ENCODE measurements around the gene COL2A1.

The COL2A1 gene

GRCh38 chr12:47993491-47993890, 10.8 kb downstream of the COL2A1 start:
- no peak overlapping the region for H3K9ac ChIP-seq (ENCODE audit: low read depth, low read length)
- no peak overlapping the region for H3K4me3 ChIP-seq (ENCODE audit: low read length)
- H3K27ac ChIP-seq (ENCODE audit: low read length) = no peak overlapping the region
- no peaks in the 10 kb centered on the region for H3K9me3 ChIP-seq (ENCODE audit: insufficient read depth, low read depth, low read length)
- H3K36me3 ChIP-seq (ENCODE audit: insufficient read depth, low read depth, low read length) = no peaks in the 10 kb centered on the region
- H3K4me1 ChIP-seq (ENCODE audit: insufficient read depth, low read length) = peaks cover 4% of the 10 kb centered on the region; the same call in 1 of the 2 replicates
- H3K27me3 ChIP-seq (ENCODE audit: insufficient read depth, low read length) = peaks cover 91% of the 10 kb centered on the region

DNA sequence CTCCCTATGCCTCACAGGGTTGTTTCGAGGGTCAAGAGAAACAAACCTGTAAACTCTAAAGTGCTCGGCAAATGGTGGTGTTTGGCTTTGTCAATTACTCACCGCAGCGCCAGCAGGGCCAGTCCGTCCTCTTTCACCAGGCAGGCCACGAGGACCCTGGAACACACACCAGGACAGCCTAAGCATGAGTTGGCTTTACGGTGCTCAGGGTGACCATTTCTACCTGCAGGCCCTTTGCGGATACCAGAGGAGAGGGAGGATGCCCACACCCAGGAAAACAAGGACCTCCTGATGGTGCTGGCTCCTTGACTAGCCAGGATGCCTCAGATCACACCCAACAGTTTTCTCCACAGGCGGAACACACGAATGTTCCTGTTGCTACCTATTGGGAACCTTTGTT, 11.5 kb downstream of the COL2A1 start:
- no peak overlapping the region for H3K4me3 ChIP-seq (ENCODE audit: low read length)

DNA sequence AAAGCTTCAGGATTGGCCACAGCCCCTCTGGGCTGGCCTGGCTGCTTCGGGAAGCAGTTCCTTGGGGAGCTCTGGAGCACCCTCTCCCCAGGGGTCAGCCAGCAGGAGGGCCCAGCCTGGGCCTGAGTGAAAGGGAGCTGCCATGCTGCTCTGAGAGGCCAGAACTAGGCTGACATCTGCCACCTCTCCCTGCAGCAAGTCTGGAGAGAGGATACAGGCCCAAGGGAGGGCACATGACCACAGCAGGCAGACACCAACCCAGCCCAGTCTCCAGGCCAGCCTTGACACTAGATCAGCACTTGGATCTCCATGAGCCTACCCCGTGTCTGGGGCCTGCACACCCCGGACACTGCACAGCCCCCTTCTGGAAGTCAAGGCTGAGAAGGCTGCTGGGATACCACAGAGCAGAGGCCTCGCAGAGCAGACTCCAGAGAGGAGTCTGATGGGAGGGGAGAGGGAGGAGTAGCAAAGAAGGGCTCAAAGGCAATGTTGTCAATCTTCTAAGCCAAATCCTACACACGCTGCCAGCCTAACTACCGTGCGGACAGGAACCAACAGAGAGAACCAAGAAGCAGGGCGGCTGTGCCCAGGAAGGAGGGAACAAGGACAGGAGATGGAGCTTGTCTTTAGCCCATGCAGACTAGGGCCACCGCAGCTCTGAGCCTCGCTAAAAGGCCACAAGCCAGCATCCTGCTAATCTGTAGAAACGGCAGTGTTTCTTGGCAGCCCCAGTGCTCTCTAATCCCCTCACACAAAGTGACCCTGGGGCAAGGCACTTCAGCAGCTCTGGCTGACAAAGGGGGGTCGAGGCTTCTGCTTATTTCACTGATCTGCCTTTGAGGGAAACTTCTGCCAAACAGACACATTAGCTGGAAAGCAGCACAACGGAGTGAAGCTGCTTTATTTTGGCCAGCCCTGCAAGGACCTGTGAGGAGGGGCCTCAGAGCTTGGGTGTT, 12.9 kb downstream of the COL2A1 start:
- no peak overlapping the region for H3K4me3 ChIP-seq (ENCODE audit: low read length)
- H3K9me3 ChIP-seq (ENCODE audit: insufficient read depth, low read depth, low read length) = no peaks in the 10 kb centered on the region
- peaks cover 87% of the 10 kb centered on the region for H3K27me3 ChIP-seq (ENCODE audit: insufficient read depth, low read length)
- H3K36me3 ChIP-seq (ENCODE audit: insufficient read depth, low read depth, low read length) = no peaks in the 10 kb centered on the region
- H3K27ac ChIP-seq (ENCODE audit: low read length) = no peak overlapping the region
- H3K9ac ChIP-seq (ENCODE audit: low read depth, low read length) = no peak overlapping the region
- H3K4me1 ChIP-seq (ENCODE audit: insufficient read depth, low read length) = peaks cover 9% of the 10 kb centered on the region; the same call in 1 of the 2 replicates

More for the DNA sequence above, 11.5 kb downstream of the COL2A1 start:
- Histone ChIP-seq H3K9ac (ENCODE audit: low read depth, low read length) (no peak overlapping the region), H3K27ac (ENCODE audit: low read length) (no peak overlapping the region), H3K27me3 (ENCODE audit: insufficient read depth, low read length) (peaks cover 91% of the 10 kb centered on the region), H3K9me3 (ENCODE audit: insufficient read depth, low read depth, low read length) (no peaks in the 10 kb centered on the region), H3K4me1 (ENCODE audit: insufficient read depth, low read length) (peaks cover 9% of the 10 kb centered on the region; the same call in 1 of the 2 replicates), H3K36me3 (ENCODE audit: insufficient read depth, low read depth, low read length) (no peaks in the 10 kb centered on the region)

DNA sequence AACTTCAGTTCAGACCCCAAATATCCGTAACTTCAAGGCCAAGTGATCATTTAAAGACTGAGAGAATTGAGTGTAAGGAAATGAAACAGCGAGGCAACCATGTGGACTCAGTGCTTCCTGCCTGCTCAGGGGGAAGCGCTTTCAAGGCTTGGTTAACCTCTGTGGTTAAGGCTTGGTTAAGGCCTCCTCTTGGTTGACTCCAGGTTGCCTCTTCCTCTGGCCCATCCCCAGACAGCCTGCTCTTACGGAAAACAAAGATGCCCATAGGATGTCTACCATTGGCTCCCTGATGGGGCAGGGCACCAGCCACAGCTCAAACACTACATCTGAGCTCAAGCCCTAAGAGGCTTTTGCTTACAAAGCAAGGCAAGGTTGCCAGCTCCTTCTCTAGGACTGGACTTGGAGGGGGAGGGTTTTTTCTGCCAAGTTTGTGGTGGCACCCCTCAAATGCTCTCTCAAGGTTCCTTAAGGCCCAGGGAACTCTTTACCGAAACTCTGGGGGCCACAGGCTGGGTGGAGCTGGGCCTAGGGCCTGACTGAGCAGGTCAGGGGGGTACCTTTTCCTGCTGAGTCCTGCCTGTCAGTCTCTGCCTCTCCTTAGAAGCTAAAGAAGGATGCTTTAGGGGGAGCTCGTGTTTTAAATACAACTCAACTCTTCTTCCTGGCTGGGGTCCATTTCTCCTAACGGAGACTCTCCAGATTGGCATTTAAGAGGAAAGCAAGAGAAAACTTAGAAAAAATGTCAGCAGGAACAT, 13.7 kb downstream of the COL2A1 start:
- Histone ChIP-seq H3K4me1 (ENCODE audit: insufficient read depth, low read length) (peaks cover 9% of the 10 kb centered on the region; the same call in 1 of the 2 replicates), H3K36me3 (ENCODE audit: insufficient read depth, low read depth, low read length) (no peaks in the 10 kb centered on the region), H3K9ac (ENCODE audit: low read depth, low read length) (no peak overlapping the region), H3K27ac (ENCODE audit: low read length) (no peak overlapping the region), H3K4me3 (ENCODE audit: low read length) (no peak overlapping the region), H3K9me3 (ENCODE audit: insufficient read depth, low read depth, low read length) (no peaks in the 10 kb centered on the region), H3K27me3 (ENCODE audit: insufficient read depth, low read length) (peaks cover 78% of the 10 kb centered on the region)

GRCh38 chr12:47989666-47990065, 14.6 kb downstream of the COL2A1 start:
- Histone ChIP-seq H3K27me3 (ENCODE audit: insufficient read depth, low read length) (peaks cover 70% of the 10 kb centered on the region), H3K4me1 (ENCODE audit: insufficient read depth, low read length) (peaks cover 9% of the 10 kb centered on the region; the same call in 1 of the 2 replicates), H3K27ac (ENCODE audit: low read length) (no peak overlapping the region), H3K36me3 (ENCODE audit: insufficient read depth, low read depth, low read length) (no peaks in the 10 kb centered on the region), H3K9ac (ENCODE audit: low read depth, low read length) (no peak overlapping the region), H3K9me3 (ENCODE audit: insufficient read depth, low read depth, low read length) (no peaks in the 10 kb centered on the region), H3K4me3 (ENCODE audit: low read length) (no peak overlapping the region)

- peaks cover 9% of the 10 kb centered on the region; the same call in 1 of the 2 replicates for H3K4me1 ChIP-seq (ENCODE audit: insufficient read depth, low read length)
Observed at GRCh38 chr12:47989023-47989417, 15.3 kb downstream of the COL2A1 start.

GRCh38 chr12:47988073-47989022, 15.9 kb downstream of the COL2A1 start:
- Histone ChIP-seq H3K27me3 (ENCODE audit: insufficient read depth, low read length) (peaks cover 58% of the 10 kb centered on the region), H3K9ac (ENCODE audit: low read depth, low read length) (no peak overlapping the region), H3K4me1 (ENCODE audit: insufficient read depth, low read length) (peaks cover 9% of the 10 kb centered on the region; the same call in 1 of the 2 replicates), H3K36me3 (ENCODE audit: insufficient read depth, low read depth, low read length) (no peaks in the 10 kb centered on the region), H3K4me3 (ENCODE audit: low read length) (peak overlapping the region; percentile 2; the same call in 1 of the 2 replicates), H3K27ac (ENCODE audit: low read length) (no peak overlapping the region), H3K9me3 (ENCODE audit: insufficient read depth, low read depth, low read length) (no peaks in the 10 kb centered on the region)

More at GRCh38 chr12:47989023-47989417, 15.3 kb downstream of the COL2A1 start:
- Histone ChIP-seq H3K9me3 (ENCODE audit: insufficient read depth, low read depth, low read length) (no peaks in the 10 kb centered on the region), H3K27ac (ENCODE audit: low read length) (no peak overlapping the region), H3K36me3 (ENCODE audit: insufficient read depth, low read depth, low read length) (no peaks in the 10 kb centered on the region), H3K27me3 (ENCODE audit: insufficient read depth, low read length) (peaks cover 63% of the 10 kb centered on the region), H3K4me3 (ENCODE audit: low read length) (no peak overlapping the region), H3K9ac (ENCODE audit: low read depth, low read length) (no peak overlapping the region)

DNA sequence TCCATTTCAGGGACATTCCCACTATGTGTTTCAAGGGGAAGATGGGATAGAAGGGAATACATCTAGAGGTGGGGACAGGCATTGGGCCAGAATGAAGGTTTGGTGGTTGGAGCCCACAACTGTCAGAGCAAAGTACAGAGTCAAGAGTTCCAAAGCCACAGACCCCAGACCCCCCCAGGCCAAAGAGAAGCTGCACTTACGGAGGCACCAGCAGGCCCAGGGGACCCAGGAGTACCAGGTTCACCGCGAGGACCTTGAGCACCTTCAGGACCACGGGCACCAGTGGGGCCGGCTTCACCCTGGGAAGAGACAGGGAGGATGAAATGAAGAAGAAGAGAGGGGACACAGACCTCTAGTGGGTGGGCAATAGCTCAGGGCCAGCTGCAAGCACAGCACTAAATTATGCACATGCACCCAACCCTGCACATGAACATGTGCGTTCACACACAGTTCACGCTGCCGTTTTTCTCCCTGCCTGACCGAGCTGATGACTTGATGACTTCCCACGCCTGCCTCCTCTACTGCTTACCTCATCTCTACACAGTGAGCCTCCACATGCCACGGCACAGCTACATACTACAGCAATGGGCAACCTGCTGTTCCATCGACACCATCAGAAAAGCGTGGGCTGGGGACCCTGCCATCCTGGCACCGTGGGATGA, 16.7 kb downstream of the COL2A1 start:
- Histone ChIP-seq H3K9ac (ENCODE audit: low read depth, low read length) (no peak overlapping the region), H3K27ac (ENCODE audit: low read length) (no peak overlapping the region), H3K27me3 (ENCODE audit: insufficient read depth, low read length) (peaks cover 57% of the 10 kb centered on the region), H3K36me3 (ENCODE audit: insufficient read depth, low read depth, low read length) (no peaks in the 10 kb centered on the region), H3K4me1 (ENCODE audit: insufficient read depth, low read length) (peaks cover 9% of the 10 kb centered on the region; the same call in 1 of the 2 replicates), H3K4me3 (ENCODE audit: low read length) (no peak overlapping the region), H3K9me3 (ENCODE audit: insufficient read depth, low read depth, low read length) (no peaks in the 10 kb centered on the region)

DNA sequence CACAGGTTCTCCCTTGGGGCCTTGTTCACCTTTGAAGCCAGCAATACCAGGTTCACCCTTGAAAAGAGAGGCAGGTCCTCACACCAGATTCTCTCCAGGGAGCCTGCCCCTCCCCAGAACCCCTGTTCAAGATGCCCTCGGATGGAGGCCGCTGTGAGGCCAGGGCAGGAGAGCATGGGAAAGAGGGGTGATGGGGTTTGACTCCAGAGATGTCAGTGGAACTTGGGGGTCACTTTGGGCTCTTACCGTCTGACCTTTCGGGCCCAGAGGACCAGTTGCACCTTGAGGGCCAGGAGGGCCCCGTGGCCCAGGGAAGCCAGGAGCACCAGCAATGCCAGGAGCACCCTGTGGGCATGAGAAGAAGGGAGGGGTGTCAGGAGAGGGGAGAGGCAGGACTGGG, 17.4 kb downstream of the COL2A1 start:
- no peaks in the 10 kb centered on the region for H3K9me3 ChIP-seq (ENCODE audit: insufficient read depth, low read depth, low read length)
- H3K9ac ChIP-seq (ENCODE audit: low read depth, low read length) = no peak overlapping the region
- H3K36me3 ChIP-seq (ENCODE audit: insufficient read depth, low read depth, low read length) = no peaks in the 10 kb centered on the region
- H3K27ac ChIP-seq (ENCODE audit: low read length) = no peak overlapping the region
- peaks cover 50% of the 10 kb centered on the region for H3K27me3 ChIP-seq (ENCODE audit: insufficient read depth, low read length)
- H3K4me3 ChIP-seq (ENCODE audit: low read length) = no peak overlapping the region
- peaks cover 9% of the 10 kb centered on the region; the same call in 1 of the 2 replicates for H3K4me1 ChIP-seq (ENCODE audit: insufficient read depth, low read length)

- H3K4me1 ChIP-seq (ENCODE audit: insufficient read depth, low read length) = peaks cover 9% of the 10 kb centered on the region; the same call in 1 of the 2 replicates
- H3K36me3 ChIP-seq (ENCODE audit: insufficient read depth, low read depth, low read length) = no peaks in the 10 kb centered on the region
- H3K27ac ChIP-seq (ENCODE audit: low read length) = no peak overlapping the region
- H3K4me3 ChIP-seq (ENCODE audit: low read length) = no peak overlapping the region
- H3K9ac ChIP-seq (ENCODE audit: low read depth, low read length) = no peak overlapping the region
- no peaks in the 10 kb centered on the region for H3K9me3 ChIP-seq (ENCODE audit: insufficient read depth, low read depth, low read length)
- peaks cover 45% of the 10 kb centered on the region for H3K27me3 ChIP-seq (ENCODE audit: insufficient read depth, low read length)
Observed at GRCh38 chr12:47986291-47986660, 18.0 kb downstream of the COL2A1 start.
